ENCODE results near the gene LRBA.
"Not testable (repeated sequence)": the region's sequence is repeated elsewhere in the genome, so short reads cannot be mapped to it uniquely, and the experiment has no call there.

Gene LRBA

DNA sequence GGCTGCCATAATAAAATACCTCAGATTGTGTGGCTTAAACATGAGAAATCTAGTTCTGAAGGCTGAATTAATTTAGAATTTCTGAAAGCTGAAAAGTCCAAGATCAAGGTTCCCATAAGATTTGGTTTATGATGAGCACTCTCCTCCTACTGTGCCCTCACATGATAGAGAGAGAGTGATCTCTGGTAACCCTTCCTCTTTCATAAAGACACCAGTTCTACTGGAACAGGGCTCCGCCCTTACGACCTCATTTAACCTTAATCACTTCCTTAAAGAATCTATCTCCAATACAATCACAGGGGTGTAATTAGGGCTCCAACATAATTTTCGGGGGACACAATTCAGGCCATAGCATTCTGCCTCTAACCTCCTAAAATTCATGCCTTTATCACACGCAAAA, 627.1 kb downstream of the LRBA start:
- no peak for DNase-seq

DNA sequence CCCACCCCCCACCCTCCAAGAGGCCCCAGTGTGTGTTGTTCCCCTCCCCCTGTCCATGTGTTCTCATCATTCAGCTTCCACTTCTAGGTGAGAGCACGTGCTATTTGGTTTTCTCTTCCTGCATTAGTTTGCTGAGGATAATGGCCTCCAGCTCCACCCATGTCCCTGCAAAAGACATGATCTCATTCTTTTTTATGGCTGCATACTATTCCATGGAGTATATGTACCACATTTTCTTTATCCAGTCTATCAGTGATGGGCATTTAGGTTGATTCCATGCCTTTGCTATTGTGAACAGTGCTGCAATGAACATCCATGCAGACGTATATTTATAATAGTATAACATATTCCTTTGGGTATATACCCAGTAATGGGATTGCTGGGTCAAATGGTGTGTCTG, 628.7 kb downstream of the LRBA start:
- not testable (repeated sequence) for DNase-seq

DNA sequence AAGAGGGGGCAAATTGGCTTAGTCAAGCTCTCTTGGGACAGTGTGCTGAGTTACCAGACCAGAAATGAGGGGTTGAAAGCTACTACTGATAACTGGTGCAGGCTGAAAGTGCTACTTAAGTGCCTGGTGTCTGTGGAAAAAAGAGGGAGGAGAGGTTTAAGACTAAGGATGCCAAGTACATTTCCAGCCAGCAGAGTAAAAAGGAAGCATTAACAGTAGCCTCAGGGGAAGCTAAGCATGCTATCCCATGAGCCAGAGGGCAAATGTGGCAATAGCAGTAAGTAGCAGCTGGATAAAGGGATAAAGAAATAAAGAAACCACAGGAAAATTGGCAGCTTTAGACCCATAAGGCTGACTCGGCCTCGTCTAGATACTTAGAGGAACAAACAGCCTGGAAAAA, 629.5 kb downstream of the LRBA start:
- DNase-seq: no peak

DNA sequence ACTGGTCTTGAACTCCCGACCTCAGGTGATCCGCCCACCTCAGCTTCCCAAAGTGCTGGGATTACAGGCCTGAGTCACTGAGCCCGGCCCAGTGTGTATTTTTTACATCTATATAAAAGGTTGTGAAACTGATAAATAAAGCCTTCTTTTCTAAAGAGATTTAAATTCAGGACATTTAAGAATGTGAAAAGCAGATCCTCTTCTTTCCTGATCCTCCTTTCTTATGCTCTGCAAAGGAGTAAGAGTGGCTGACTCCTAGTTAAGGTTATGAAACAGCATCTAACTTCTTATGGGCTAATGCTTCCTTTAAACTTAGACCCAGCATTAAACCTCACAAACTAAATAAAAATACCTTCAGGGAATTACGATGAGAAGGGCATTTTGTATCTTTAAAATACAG, 630.8 kb downstream of the LRBA start:
- DNase-seq: no peak

DNA sequence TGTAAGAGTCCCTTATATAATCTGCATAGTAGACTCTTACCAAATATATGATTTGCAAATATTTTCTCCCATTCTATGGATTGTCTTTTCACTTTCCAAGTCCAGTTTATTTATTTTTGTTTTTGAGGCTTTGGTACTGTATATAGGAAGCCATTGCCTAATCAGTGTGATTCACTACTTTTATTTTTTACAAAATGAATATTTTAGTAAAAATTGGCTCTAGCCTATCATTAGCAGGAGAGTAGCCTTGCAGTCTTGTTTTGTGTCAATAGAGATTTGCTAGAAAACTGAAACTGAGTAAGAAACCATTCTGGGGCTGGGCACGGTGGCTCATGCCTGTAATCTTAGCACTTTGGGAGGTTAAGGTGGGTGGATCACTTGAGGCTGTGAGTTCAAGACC, 633.1 kb downstream of the LRBA start:
- DNase-seq: no peak

DNA sequence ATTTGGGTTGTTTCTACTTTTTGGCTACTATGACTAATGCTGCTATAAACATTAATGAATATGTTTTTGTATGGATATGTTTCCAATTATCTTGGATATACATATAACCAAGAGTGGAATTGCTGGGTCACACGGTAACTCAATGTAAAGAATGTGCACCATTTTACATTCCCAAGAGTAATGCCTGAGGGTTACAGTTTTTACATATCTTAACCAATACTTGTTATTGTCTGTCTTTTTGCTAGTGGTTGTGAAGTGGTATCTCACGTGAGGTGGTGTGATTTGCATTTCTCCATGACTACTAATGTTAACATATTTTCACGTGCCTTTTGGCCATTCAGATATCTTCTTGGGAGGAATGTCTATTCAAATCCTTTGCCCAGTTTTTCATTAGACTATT, 633.5 kb downstream of the LRBA start:
- no peak for DNase-seq

DNA sequence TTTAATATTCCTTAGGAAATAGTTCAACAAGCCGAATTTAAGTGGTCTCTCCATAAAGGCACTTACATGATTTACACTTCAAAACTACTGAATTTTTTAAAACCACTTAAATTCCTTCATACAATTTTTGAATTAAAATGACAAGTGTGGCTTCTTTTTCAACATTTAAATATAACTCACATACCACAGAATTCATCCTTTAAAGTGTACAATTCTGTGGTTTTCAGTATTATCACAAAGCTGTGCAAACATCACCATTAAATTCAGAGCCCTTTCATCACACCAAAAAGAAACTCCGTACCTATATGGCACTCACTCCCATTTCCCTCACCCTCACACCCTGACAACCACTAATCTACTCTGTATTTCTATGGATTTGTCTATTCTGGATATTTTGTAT, 634.0 kb downstream of the LRBA start:
- no peak for DNase-seq

DNA sequence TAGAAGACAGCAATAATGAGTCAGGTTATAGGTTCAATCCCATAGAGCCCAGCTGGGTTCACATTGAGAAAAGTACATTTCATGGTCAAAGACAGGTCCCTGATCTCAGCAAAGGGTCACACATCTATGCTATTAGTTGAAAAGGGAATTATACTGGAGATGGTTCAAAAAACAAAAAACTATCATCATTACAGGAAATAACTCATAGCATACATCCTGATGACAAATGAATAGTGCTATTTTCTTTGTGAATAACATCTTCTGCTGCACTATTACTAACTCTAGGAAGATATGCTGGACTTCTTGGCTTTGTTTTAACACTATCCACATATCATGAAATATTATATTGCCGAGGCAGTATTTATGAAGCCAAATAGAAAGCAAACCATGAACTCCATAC, 635.6 kb downstream of the LRBA start:
- DNase-seq: no peak

DNA sequence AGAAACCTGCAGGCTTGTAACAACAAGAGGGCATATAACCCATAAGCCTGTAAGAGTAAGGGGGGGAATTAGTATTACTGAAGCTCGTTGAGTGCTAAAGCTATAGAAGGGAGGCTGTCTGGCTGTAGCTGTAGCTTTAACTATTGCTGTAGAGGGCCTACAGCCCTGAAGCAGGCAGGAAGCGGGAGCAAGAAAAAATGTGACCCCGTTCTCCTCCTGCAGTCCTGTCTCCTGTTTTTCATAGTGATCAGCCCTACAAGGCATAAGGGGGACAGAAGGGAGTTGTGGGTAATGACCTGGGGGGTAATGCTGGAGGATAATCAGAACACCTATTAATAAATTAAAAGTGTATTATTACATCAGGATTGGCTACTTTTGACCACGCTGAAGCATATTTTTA, 640.1 kb downstream of the LRBA start:
- no peak for DNase-seq

DNA sequence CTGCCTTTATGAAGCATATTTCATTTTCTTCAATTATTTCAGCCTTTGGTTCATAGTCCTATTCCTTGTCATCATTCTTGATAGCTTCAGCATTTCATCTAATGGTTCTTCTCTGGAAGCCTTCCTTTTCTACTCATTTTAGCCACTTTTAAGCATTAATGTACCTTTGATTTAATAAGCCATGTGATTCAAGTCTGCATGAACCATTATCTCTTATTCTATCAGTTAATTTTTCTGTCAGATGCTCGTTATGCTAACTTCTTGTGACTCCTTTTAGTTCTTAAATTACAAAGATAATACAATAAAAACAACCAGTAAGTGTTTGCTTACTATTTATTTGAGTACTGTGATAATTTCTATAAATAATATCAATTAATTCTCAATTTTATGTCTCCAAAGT, 643.2 kb downstream of the LRBA start:
- no peak for DNase-seq

DNA sequence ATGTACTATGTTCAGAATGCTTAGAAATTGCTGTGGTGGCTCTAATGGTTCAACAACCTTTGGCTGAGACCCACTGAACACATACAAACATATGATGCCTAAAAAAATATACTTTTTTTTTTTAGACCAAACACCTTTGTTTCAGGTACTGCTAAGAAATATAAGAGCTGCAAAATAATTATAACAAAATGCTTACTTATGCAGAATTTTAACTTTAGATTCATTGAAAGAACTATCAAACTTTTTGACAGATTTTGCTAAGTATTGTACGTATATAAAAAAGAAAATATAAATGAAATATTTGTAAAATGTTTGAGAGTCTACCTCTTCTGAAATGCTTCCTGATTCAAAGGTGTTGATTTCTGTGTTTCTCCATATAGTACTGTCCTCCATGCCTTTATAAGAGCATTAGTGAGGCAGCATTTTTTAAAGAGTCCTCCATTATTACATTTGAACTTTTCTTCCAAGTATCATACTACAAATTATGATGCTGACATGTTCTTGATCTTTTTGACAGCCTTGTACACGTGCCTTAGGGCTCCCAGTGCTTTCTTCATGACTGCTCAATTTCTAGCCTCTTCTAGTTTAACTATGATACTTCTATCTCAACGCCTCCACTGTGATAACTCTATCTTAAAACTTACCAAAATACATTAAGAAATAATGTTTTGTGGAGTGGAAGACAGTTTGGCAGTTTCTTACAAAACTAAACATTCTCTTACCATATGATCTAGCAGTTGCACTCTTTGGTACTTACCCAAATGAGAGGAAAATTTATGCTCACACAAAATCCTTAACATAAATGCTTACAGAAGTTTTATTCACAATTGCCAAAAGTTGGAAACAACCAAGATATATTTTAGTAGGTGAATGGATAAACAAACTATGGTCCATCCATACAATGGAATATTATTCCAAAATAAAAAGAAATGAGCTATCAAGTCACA, 645.4 kb downstream of the LRBA start:
- DNase-seq: no peak

DNA sequence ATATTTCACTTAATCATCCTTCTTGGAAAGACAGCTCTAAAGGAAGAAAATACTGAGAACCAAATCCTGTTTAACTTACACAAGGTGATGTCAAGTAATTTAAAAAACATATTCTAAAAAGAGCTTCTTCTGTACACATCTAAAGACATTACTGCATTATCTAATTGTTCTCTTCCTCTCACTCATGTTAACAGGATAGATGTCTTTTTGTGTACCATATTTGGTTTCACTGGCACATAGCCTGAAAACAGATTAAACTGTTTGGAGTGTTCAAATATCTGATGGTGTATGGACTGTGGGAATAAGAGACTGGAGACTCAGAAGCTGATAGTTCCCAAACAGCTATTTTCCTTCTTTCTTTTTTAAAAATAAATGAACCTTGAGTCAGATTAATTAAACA, 646.4 kb downstream of the LRBA start:
- no peak for DNase-seq

DNA sequence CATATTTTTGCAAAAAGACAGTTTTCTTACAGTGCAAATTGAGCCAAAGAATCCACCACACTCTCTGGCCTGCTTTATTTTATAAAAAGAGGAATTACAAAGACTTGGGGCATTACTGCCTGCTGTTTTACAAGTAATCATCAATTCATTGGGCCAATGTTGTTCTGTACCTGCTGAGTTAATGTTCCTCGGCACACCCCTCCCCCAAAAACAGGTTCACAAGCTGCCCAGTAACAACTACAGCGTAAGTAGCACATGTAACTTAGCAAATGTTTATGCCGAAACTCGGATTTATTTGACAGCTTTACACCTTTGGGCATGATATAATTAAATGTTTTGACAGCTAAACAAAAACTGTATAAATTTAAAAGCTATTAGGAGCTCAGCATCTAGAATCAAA, 647.8 kb downstream of the LRBA start:
- no peak for DNase-seq

DNA sequence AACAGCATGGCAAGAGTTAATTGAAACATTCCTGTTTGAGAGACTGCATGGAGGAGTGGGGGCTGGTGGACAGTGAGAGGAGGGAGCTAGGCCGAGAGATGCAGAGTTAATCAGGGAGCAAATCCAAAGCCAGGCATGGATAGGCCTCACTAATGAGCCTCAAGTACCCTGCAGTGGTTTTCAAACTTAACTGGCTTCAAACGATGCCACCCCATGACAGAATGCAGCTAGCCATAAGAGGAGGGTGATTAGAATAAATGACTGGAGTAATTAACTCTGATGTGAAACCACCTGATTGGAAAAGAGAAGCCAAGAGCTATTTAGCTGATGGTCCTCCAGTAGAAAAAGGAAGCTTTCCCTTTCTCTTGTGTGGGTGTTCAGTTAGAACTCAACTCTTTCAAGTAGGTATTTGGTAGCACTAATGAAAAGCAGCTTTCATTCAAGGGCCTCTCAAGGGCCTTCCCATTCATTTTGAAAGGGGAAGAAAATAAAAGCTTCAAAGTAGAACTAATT, 648.5 kb downstream of the LRBA start:
- DNase-seq: no peak

DNA sequence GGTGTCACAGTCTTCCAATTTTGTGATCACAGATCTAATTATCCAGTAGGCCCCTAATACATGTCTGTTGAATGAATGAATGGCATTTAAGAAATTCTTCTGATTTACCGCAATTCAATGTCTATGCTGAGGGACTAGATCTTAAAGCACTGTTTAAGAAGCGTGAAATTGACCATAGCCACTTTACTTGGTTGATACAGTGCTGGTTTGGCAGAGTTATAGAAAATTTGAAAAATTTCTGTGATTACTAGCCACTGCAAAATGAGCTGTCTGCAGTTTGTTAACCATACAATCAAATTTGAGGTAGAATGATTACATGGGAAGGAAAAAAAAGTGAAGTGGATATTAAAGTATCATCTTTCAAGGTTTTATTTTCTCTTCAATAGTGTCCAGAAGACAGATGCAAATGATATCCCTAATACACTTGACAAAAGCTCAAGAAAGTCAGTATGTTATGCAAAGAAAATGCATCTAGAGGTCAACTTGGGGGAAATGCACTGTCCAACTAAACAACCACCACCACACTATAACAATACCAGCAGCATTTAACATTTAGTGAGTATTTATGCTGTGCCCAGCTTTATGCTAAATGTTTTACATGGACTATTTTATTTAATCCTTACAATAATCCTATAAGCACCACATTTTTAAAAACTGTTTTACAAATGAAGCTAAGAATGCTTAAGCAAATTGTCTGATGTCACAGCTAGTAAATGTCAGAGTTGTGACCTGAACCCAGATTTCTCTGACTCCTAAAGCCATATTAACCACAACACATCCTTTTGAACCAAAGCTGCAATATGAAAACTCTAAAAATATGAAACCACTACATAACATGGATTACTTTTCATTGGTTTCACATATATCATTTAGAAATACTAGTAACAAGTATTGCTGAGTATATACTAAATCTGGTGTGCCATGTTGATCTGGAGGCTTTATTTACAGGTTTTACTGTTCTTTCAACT, 651.1 kb downstream of the LRBA start:
- DNase-seq: no peak

DNA sequence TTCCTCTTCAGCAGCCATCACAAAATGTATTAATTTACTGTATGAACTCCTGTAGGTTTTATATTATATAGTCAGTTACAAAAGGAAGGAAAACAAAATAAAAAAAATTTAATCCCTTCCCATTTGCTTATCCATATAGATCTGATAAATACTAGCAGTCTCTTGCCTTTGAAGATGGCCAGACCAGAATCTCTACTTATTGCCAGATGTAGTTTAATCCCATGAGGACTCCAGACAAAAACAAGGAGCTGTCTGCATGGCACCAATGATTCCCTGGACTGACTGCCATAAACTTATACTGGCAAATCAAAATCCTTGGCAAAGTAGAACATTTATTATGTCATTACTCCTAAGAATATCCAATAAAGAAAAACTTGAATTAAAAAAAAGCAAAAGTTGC, 656.4 kb downstream of the LRBA start:
- DNase-seq: no peak

DNA sequence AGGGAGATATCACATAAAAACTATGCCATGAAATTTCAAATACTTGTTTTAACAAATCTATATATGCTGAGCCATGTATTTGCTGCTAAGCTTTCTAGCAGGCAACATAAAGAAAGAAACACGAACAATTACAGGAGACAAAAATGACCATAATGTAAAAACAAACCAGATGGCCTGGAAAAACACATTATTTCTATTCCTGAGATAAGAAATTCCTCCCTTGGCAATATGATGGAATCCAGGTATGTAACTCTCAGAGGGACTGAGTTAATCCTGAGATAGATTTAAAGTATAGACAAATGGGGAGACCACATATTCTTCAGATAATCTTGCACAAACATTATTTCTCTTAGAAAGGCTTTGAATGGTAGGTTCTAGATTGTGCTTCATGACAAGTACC, 657.3 kb downstream of the LRBA start:
- no peak for DNase-seq

DNA sequence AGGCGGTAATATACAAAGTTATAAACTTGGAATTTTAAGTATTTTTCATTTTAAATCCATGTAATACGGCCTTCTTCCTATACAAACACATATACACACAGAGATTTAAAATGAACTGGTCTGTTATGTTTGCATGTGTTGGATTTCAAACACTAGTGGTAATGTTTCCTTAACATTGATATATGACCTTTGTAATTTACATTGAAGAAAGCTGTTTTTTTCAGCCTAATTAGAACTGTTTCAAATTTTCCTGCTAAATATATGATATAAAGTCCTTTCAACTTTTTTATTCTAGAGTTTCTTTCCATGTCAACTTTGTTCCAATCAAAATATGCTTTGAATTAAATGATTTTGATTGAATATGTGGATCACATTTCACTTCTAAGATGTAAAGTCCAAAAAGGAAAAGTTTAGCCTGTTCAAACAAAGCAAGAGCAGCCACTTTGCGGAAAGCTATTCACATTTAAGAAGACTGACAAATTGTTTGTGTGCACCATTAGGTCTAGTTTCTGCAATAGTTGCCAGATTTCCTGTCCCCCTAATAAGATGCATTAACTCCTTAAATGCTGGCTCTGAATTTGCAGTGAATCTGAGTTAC, 659.1 kb downstream of the LRBA start:
- no peak for DNase-seq

DNA sequence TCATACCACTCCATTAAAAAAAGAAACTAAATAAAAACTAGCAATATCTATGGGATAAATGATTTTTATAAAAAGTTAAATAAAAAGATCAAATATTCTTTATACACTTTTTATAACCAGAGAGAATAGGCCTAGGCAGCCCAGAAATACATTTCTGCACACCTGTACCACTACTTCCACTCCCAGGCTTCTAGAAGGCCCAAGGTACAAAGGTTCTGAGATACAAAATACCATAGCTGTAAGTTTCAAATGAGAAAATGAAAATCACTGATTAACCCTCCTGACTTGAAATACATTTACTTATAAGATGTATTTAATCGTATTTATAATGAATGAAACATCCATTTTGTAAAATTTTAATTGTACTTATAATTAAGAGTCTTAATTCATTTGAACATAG, 659.7 kb downstream of the LRBA start:
- DNase-seq: no peak

DNA sequence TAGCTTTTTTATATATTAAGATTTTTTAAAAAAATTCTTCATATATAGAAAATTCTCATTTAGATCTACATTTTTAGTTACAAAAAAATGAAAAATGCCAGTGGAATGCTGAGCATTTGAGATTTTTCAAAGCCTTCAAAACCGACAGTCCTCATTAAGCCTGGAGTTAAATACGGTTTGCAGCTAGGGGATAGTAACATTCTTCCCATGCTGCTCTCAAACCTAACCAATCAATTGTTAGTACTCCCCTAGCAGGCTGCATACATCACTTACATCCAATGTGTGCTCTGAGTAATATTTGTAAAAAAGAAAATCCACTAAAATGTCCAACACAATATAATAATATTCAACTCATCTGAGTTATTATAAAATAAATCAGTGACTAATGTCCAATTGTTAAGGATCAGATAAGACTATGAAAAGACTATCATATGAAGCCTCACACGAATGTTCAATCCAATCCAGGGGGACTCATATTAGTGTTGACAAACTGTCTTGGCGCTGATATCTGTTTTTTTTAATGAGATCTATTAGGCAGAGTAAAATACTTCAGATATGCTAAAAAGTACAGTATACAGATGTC, 660.8 kb downstream of the LRBA start:
- no peak for DNase-seq

DNA sequence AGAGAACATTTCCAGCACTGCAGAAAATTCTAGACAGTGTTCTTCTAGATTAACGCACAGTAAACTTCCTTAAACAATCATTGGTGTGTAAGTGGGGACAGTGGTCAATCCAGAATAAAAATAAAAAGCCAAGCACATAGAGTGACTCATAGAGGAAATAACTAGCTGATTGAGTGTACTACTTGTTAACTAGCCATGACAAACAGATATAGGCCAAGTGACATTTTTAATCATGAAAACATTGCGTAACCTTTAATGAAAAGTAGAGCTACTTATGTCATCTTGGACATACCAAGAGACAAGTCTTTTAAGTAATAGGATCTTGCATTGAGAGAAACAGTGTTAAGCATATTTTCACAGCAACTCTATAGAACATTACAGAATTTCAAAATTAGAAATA, 667.0 kb downstream of the LRBA start:
- DNase-seq: no peak

DNA sequence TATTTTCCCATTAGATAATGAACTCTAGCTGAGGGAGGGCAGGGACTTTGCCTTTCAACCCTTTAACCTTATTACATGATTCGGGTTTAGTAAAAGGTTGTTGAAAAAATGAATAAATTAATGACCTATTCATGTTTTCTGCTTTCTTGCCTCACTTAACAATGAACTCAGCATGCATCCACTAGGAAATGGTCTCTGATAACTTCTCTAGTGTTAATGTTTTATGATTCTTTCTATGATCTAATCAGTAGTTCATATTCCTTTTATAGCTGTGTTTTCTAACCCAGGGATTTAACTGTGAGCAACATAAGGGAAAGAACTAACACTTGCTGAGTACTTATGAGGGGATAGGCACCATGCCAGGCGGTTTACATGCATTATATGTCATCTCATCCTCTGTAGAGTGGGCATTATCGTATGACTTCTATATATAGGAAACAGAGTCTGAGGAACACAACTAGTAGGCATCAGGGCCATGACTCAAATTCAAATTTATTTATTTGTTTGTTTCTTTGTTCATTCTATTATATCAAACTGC, 669.8 kb downstream of the LRBA start:
- no peak for DNase-seq

DNA sequence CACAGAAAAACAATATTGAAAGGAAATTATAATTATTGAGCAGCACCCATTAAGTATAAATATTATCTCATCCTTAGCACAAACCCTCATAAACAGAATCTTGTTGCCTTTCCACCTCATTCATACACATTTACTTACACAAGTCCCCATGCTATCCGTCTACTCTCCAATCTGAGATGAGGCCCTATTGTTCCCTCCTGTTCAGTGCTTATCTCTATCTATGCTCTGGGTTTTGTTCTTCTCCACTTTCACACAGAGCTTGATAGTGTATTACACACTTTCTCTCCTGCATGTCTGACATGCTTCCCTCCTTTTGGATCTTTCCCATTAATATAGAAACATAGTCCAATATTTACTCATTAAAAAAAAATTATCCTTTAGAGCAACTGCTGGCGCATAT, 671.3 kb downstream of the LRBA start:
- no peak for DNase-seq

Measured in stimulated activated CD4-positive, alpha-beta T cell treated with anti-CD3 and anti-CD28 coated beads, Interleukin-2, amount 100 ng/mL, for 48 hours (primary cell).